Stomach (tissue), 4 donors: Measurements from ENCODE around the gene MESD.

Experiments
- CTCF ChIP-seq, 7 experiments: fragments of 450-650 bp in 4 of 7; fragments of 200-600 bp in 3 of 7; sonication (generic) in 3 of 7; IDR thresholded peaks; one replicate each; pipeline ENCODE4 v1.5.1; 2016 to 2019; ENCODE audit warnings: antibody characterized with exemption in 7 of 7, control low read depth in 2 of 7, mild to moderate bottlenecking in 1 of 7
- POLR2A ChIP-seq, 4 donors: fragments of 450-650 bp; IDR thresholded peaks; one replicate each; pipeline ENCODE4 v1.6.1; 2016; ENCODE audit warnings: antibody characterized with exemption in 4 of 4, control low read depth in 2 of 4, mild to moderate bottlenecking in 1 of 4, moderate library complexity in 1 of 4

GRCh38 chr15:80957976-80958375 lies 31.6 kb downstream of the MESD start:
- TF ChIP-seq CTCF (IDR thresholded peaks at IDR 0.05) = no peak
- TF ChIP-seq POLR2A (IDR thresholded peaks at IDR 0.05) = no peak
